Heart right ventricle (tissue), 16 donors: ENCODE results near the gene RCAN3. TPM values are rescaled to one million over a fixed set of nuclear protein-coding genes. Genes with fewer than 3 reads are reported as not detected.

Experiments
- ATAC-seq, 8 donors: fragments of 200-7000 bp; cut with Tn5 transposase; one replicate each; pipeline ENCODE4 v1.9.1; 2020; ENCODE audit warnings: mild to moderate bottlenecking in 8 of 8, moderate library complexity in 8 of 8, moderate number of reproducible peaks in 1 of 8
- DNase-seq, 2 donors: peaks; one replicate each; pipeline ENCODE4 v3.0.0-alpha.2; 2020
- H3K27ac ChIP-seq, 10 donors: fragments of 200-600 bp; sonication (generic) in 2 of 10; one replicate each; pipeline versions ENCODE4 v1.5.0 to v1.8.0; 2020 to 2022; ENCODE audit warnings: mild to moderate bottlenecking in 3 of 10
- H3K27me3 ChIP-seq, 7 donors: fragments of 200-600 bp; one replicate each; pipeline ENCODE4 v1.8.0; 2021 to 2022; ENCODE audit warnings: mild to moderate bottlenecking in 2 of 7
- H3K36me3 ChIP-seq, 9 donors: fragments of 200-600 bp; sonication (generic) in 1 of 9; one replicate each; pipeline versions ENCODE4 v1.5.0 to v1.8.0; 2020 to 2022; ENCODE audit warnings: mild to moderate bottlenecking in 2 of 9
- H3K4me1 ChIP-seq, 9 donors: fragments of 200-600 bp; sonication (generic) in 1 of 9; one replicate each; pipeline versions ENCODE4 v1.5.0 to v1.8.0; 2020 to 2022; ENCODE audit warnings: mild to moderate bottlenecking in 4 of 9
- H3K4me3 ChIP-seq, 10 donors: fragments of 200-600 bp; sonication (generic) in 2 of 10; one replicate each; pipeline versions ENCODE4 v1.5.0 to v1.8.0; 2020 to 2022; ENCODE audit warnings: mild to moderate bottlenecking in 7 of 10, moderate library complexity in 2 of 10
- H3K9me3 ChIP-seq, 11 donors: fragments of 200-600 bp in 10 of 11; sonication (generic) in 2 of 11; one replicate each; pipeline versions ENCODE4 v1.5.0 to v1.8.0; 2013 to 2022; ENCODE audit warnings: mild to moderate bottlenecking in 2 of 11, control low read depth in 1 of 11, moderate library complexity in 1 of 11
- CTCF ChIP-seq, 9 donors: fragments of 200-600 bp; sonication (generic) in 2 of 9; IDR thresholded peaks; one replicate each; pipeline versions ENCODE4 v1.5.0 to v1.8.0; 2021 to 2022; ENCODE audit warnings: antibody characterized with exemption in 9 of 9, mild to moderate bottlenecking in 5 of 9, moderate library complexity in 1 of 9
- WGBS, 2 donors: extraction: QIAGEN DNeasy Blood & Tissue Kit; methylation state at CpG; one replicate each; pipeline ENCODE4 v1.1.7; 2013; ENCODE audit warnings: inconsistent platforms in 1 of 2; 5-methylcytosine and 5-hydroxymethylcytosine counted together
- intact Hi-C, 10 donors: fragments of 100-400 bp; cut with DNase I; formaldehyde crosslinking; loops; one replicate each; pipeline versions ENCODE4 v1.11.1 to v1.14.2; 2022
- polyA plus RNA-seq, 2 donors: library from polyadenylated mRNA; stranded (reverse); fragments of 200-250 nt; gene quantifications; one replicate each; pipeline ENCODE4 v1.2.3, GENCODE V29; 2013
- total RNA-seq, 10 donors: library from RNA; stranded (reverse); fragmentation: NEBNext Ultra II Directional in 3 of 10; extraction: Animal tissue kit (Norgen Biotek cat#: 25700) in 3 of 10; gene quantifications; one replicate each; pipeline versions ENCODE4 v1.2.1 to v1.2.4, GENCODE V29; 2021 to 2023
- donor health status: Arrhythmogenic right ventricular cardiomyopathy.
- donor health status: ischemic (EF 13 %, LVEDD 7.1; RV severe dilation, severe dysfunction).
- donor health status: healthy with polysubstance abuse.
- donor health status: DM: no; HTN: yes; CAD: no.
- donor health status: DM: no; HTN: no; CAD: no.
- donor health status: ischemic (EF 25% LVEDD 6.9; RV normal size, moderate dysfunction).
- donor health status: ischemic (EF 25% LVEDD 5.7; RV mildly dilated, moderate dysfunction).
- donor health status: healthy.
- donor health status: DM: yes; HTN: yes; CAD: no.
- donor health status: Ischemic cardiomyopathy.
- donor health status: ischemic (EF 35%, LVEDD 5.7; RV mildly dilated, moderate dysfunction).
- donor health status: nonischemic (EF 11% LVEDD 7.7; RV severe dilation, severe dysfunction).
- donor health status: DM: yes; HTN: yes; CAD: no.
- donor health status: PGD.
- donor health status: ischemic (EF 29% LVEDD 5.4; RV normal size, mild dysfunction).
- donor health status: nonischemic (EF 23%, LVEDD 6.1; RV moderate dilation, normal function).

Gene RCAN3
- total and polyA plus RNA-seq, 12 donors: 2.3 to 7.9 (median 5.5) TPM

GRCh38 chr1:24540906-24541710 is 38.5 kb downstream of the RCAN3 start:
- ATAC-seq (no peak), DNase-seq (no peak)
- Histone ChIP-seq H3K4me1 (peaks cover 0 to 7% (median 0%) of the 10 kb centered on the region in 9 donors), H3K27ac (no peak overlapping the region), H3K36me3 (peaks cover 0 to 16% (median 0%) of the 10 kb centered on the region in 9 donors), H3K9me3 (no peaks in the 10 kb centered on the region), H3K27me3 (no peaks in the 10 kb centered on the region), H3K4me3 (no peak overlapping the region)
- TF ChIP-seq CTCF (IDR thresholded peaks at IDR 0.05): no peak
- WGBS, 2 donors: 63 to 75% methylated on average over 7 of the region's 7 CpGs
- intact Hi-C loops: loop anchor here in 8 of 10 donors (2.0 to 10.0 kb wide), 3 partner anchors 94 to 96 kb away; no protein-coding TSS in a partner anchor

GRCh38 chr1:24541711-24542346 is 39.2 kb downstream of the RCAN3 start:
- 59 to 63% methylated on average over 8 of the region's 8 CpGs for WGBS, 2 donors
- intact Hi-C loops: loop anchor here in 9 of 10 donors (2.0 to 10.0 kb wide), 3 partner anchors 93 to 95 kb away; no protein-coding TSS in a partner anchor
- H3K27me3 ChIP-seq: no peaks in the 10 kb centered on the region
- DNase-seq (peak in 1 of 2 donors; percentile 34), ATAC-seq (no peak)
- H3K4me3 ChIP-seq: no peak overlapping the region
- H3K27ac ChIP-seq: no peak overlapping the region
- no peaks in the 10 kb centered on the region for H3K9me3 ChIP-seq
- peak; percentile 41 to 69 (median 64) for TF ChIP-seq CTCF (IDR thresholded peaks at IDR 0.05)
- H3K4me1 ChIP-seq: peaks cover 0 to 6% (median 0%) of the 10 kb centered on the region in 9 donors
- peaks cover 0 to 9% (median 0%) of the 10 kb centered on the region in 9 donors for H3K36me3 ChIP-seq

- H3K9me3 ChIP-seq: no peaks in the 10 kb centered on the region
- DNase-seq: no peak
- H3K27ac ChIP-seq: no peak overlapping the region
- no peak for TF ChIP-seq CTCF (IDR thresholded peaks at IDR 0.05)
- ATAC-seq: no peak
- H3K27me3 ChIP-seq: peaks cover 0 to 6% (median 1%) of the 10 kb centered on the region in 7 donors
- no peaks in the 10 kb centered on the region for H3K36me3 ChIP-seq
- no peak overlapping the region for H3K4me3 ChIP-seq
- intact Hi-C loops: loop anchor here in 7 of 10 donors (5.0 to 10.0 kb wide), 2 partner anchors 91 to 93 kb away; no protein-coding TSS in a partner anchor
- H3K4me1 ChIP-seq: peaks cover 0 to 6% (median 0%) of the 10 kb centered on the region in 9 donors
These were observed 41.6 kb downstream of the RCAN3 start for GRCh38 chr1:24544239-24544638.

- Histone ChIP-seq H3K9me3 (no peaks in the 10 kb centered on the region), H3K27me3 (peaks cover 0 to 15% (median 5%) of the 10 kb centered on the region in 7 donors), H3K4me3 (no peak overlapping the region), H3K4me1 (peaks cover 0 to 6% (median 0%) of the 10 kb centered on the region in 9 donors), H3K36me3 (no peaks in the 10 kb centered on the region), H3K27ac (no peak overlapping the region)
- DNase-seq (no peak), ATAC-seq (no peak)
- intact Hi-C loops: loop anchor here in 1 of 10 donors (10.0 kb wide), 1 partner anchor 89 kb away; no protein-coding TSS in a partner anchor
- no peak for TF ChIP-seq CTCF (IDR thresholded peaks at IDR 0.05)
- WGBS, 2 donors: 63 to 71% methylated on average over 1 of the region's 1 CpG
These were observed 43.0 kb downstream of the RCAN3 start for GRCh38 chr1:24545662-24546061.
